ENCODE results near the gene TMEM72. TPM values are rescaled to one million over a fixed set of nuclear protein-coding genes. Genes with fewer than 3 reads are reported as not detected.

Gene TMEM72
- total RNA-seq, 4 donors from 2014 or later = not detected

DNA sequence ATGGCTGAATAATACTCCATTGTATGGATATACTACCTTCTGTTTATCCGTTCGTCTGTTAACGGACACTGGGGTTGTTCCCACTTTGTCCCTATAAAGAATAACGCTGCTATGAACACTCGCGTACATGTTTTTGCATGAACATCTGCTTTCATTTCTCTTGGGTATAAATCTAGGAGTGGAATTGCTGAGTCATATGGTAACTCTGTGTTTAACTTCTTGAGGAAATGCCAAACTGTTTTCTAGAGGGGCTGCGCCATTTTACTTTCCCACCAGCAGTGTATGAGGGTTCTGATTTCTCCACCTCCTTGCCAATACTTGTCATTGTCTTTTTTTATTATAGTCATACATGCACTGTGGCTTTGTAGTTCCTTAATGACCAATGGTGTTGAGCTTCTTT lies 27.8 kb downstream of the TMEM72 start:
- WGBS, 2 donors = 88 to 90% methylated on average over 7 of the region's 7 CpGs

DNA sequence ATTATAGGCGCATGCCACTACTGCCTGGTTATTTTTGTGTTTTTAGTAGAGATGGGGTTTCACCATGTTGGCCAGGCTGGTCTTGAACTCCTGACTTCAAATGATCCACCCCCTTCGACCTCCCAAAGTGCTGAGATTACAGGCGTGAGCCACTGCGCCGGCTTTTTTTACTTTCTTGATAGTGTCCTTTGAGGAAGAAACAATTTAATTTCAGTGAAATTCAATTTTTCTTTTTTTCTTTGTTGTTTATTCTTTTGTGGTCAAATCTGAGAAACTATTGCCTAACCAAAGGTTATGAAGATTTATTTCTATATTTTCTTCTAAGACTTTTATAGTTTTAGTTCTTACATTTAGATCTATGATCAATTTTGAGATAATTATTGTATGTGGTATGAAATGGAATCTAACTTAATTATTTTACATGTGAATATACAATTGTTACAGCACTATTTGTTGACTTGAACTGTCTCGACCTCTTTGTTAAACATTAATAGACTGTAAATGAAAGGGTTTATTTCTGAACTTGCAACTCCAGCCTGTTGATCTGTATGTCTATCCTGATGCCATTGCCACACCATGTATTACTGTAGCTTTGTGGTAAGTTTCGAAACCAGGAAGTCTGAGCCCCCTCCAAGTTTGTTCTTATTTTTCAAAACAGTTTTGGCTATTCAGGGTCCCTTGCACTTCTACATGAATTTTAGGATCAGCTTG lies 28.7 kb downstream of the TMEM72 start:
- intact Hi-C loops (cut with DNase I) = no loop called here
- Histone ChIP-seq H3K4me1 (no peaks in the 10 kb centered on the region), H3K27ac (no peak overlapping the region), H3K36me3 (no peaks in the 10 kb centered on the region), H3K27me3 (no peaks in the 10 kb centered on the region), H3K9me3 (no peaks in the 10 kb centered on the region), H3K4me3 (replicated peaks in 1 of 3) (no peak overlapping the region)
- no peak for DNase-seq
- TF ChIP-seq, protein P1, sequence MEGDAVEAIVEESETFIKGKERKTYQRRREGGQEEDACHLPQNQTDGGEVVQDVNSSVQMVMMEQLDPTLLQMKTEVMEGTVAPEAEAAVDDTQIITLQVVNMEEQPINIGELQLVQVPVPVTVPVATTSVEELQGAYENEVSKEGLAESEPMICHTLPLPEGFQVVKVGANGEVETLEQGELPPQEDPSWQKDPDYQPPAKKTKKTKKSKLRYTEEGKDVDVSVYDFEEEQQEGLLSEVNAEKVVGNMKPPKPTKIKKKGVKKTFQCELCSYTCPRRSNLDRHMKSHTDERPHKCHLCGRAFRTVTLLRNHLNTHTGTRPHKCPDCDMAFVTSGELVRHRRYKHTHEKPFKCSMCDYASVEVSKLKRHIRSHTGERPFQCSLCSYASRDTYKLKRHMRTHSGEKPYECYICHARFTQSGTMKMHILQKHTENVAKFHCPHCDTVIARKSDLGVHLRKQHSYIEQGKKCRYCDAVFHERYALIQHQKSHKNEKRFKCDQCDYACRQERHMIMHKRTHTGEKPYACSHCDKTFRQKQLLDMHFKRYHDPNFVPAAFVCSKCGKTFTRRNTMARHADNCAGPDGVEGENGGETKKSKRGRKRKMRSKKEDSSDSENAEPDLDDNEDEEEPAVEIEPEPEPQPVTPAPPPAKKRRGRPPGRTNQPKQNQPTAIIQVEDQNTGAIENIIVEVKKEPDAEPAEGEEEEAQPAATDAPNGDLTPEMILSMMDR (IDR thresholded peaks at IDR 0.05) = no peak
- no peak for TF ChIP-seq POLR2A (IDR thresholded peaks at IDR 0.05)
- 91% methylated on average over 7 of the region's 7 CpGs for WGBS, 2 donors

More for the DNA sequence above, 27.8 kb downstream of the TMEM72 start:
- Histone ChIP-seq H3K27me3 (no peaks in the 10 kb centered on the region), H3K4me1 (peaks cover 0 to 6% of the 10 kb centered on the region in 2 donors), H3K27ac (no peak overlapping the region), H3K4me3 (replicated peaks in 1 of 3) (no peak overlapping the region), H3K9me3 (no peaks in the 10 kb centered on the region), H3K36me3 (no peaks in the 10 kb centered on the region)
- intact Hi-C loops (cut with DNase I) = no loop called here
- DNase-seq = no peak
- no peak for TF ChIP-seq POLR2A (IDR thresholded peaks at IDR 0.05)
- TF ChIP-seq, protein P1 (IDR thresholded peaks at IDR 0.05) = no peak

DNA sequence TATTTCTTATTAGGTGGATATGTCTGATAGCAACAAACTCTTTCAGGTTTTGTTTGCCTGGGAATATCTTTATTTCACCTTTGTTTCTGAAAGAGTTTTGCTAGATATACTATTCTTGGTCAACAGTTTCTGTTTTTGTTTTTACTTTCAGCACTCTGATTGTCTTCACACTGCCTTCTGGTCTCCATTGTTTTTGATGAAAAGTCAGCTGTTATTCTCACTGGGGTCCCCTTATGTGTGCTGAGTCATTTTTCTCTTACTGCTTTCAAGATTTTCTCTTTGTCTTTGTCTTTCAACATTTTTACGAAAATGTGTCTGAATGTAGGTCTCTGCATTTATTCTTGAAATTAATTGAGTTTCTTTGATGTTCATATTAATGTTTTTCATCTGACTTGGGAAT lies 33.2 kb downstream of the TMEM72 start:
- Histone ChIP-seq H3K4me1 (peaks cover 10 to 36% of the 10 kb centered on the region in 2 donors), H3K4me3 (replicated peaks in 1 of 3) (no peak overlapping the region), H3K27me3 (no peaks in the 10 kb centered on the region), H3K36me3 (no peaks in the 10 kb centered on the region), H3K9me3 (no peaks in the 10 kb centered on the region), H3K27ac (no peak overlapping the region)
- 0 to 38% methylated on average over 1 of the region's 1 CpG for WGBS, 2 donors
- no peak for TF ChIP-seq POLR2A (IDR thresholded peaks at IDR 0.05)
- TF ChIP-seq, protein P1 (IDR thresholded peaks at IDR 0.05) = no peak
- no peak for DNase-seq
- intact Hi-C loops (cut with DNase I) = no loop called here

DNA sequence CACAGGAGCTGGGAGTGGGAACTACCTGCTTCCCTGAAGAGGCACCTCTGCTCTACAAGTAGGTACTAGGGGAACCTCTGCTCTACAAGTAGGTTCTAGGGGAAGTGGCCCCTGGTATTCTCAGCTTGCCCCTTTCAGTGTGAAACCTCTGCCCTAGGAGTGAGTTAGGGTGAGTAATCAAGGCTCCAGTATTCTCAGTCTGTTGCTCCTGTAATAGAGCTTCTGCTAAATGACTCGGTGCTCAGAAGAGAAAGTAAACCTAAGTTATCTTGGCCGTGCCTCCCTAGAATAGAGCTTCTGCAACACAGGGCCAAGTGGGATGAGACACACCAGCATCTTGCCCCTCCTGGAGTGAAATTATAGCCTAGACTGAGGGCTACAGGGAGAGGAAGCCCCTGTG lies 35.1 kb downstream of the TMEM72 start:
- peak overlapping the region in 1 of 3 donors; percentile 5 for H3K27ac ChIP-seq
- WGBS, 2 donors = 72 to 83% methylated on average over 2 of the region's 2 CpGs
- H3K27me3 ChIP-seq = no peaks in the 10 kb centered on the region
- no peaks in the 10 kb centered on the region for H3K36me3 ChIP-seq
- no peak for DNase-seq
- intact Hi-C loops (cut with DNase I) = no loop called here
- TF ChIP-seq, protein P1 (IDR thresholded peaks at IDR 0.05) = no peak
- no peak for TF ChIP-seq POLR2A (IDR thresholded peaks at IDR 0.05)
- H3K9me3 ChIP-seq = no peaks in the 10 kb centered on the region
- H3K4me3 ChIP-seq (replicated peaks in 1 of 3) = no peak overlapping the region
- peaks cover 10 to 50% of the 10 kb centered on the region in 2 donors for H3K4me1 ChIP-seq

DNA sequence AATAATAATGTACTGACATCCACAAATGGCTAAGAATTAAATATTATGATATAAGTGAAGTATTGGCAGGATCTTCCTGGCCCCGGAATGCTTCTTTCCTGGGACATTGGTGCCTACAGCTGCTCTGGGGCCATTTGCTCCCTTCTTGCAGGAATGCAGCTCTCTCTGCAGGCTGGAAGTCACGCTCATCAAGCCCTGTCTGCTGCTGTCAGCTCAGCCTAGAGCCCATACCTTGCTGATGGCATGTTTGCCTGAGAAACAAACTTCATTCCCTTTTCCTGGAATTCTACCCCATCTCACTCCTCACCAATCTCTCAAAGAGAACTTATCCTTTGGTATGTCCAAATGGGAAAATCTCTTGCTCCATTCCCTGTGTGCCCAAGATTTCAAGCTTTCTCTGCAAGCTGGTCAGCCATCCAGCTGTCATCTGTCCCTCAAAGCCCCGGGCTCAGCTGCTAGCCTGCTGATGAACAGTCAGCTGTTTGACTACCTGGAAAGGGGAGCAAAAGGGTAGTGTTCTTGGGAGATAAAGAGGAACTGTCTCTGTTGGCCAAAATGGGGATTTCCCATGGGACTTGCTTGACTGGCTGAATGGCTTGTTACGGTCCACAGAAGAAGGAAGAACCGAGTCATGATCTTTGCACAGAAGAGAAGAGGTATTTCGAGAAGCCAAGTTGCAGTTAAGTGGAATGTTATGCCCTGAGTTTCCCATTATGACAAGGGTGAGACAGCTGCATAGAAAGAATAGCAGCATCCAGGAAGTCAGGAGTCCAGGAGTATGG lies 36.4 kb downstream of the TMEM72 start:
- Histone ChIP-seq H3K4me3 (replicated peaks in 1 of 3) (no peak overlapping the region), H3K27ac (peak overlapping the region in 2 of 3 donors; percentile 35 to 58), H3K9me3 (no peaks in the 10 kb centered on the region), H3K4me1 (peaks cover 10 to 50% of the 10 kb centered on the region in 2 donors), H3K36me3 (no peaks in the 10 kb centered on the region), H3K27me3 (no peaks in the 10 kb centered on the region)
- intact Hi-C loops (cut with DNase I) = no loop called here
- peak in 1 of 2 donors; percentile 39 for DNase-seq
- 48 to 63% methylated on average over 6 of the region's 6 CpGs for whole genome bisulfite sequencing, 2 donors
- TF ChIP-seq, protein P1 (IDR thresholded peaks at IDR 0.05) = no peak
- TF ChIP-seq POLR2A (IDR thresholded peaks at IDR 0.05) = no peak

Measured in thyroid gland (tissue), 4 donors.